ENCODE measurements around the gene NPY. TPM values are rescaled to one million over a fixed set of nuclear protein-coding genes. Genes with fewer than 3 reads are reported as not detected.
"Not testable (repeated sequence)": the region's sequence is repeated elsewhere in the genome, so short reads cannot be mapped to it uniquely, and the experiment has no call there.

NPY gene
- total RNA-seq, 4 donors from 2014 or later: 5.8 to 19.2 (median 11.9) TPM

GRCh38 chr7:24249266-24249665 is 34.7 kb upstream of the NPY start:
- H3K36me3 ChIP-seq: no peaks in the 10 kb centered on the region
- WGBS, 2 donors (ENCODE audit: low coverage in 1 of 2): 67 to 76% methylated on average over 2 to 4 of the region's 7 CpGs
- peaks cover 0 to 20% (median 0%) of the 10 kb centered on the region in 3 donors for H3K9me3 ChIP-seq
- H3K4me1 ChIP-seq: no peaks in the 10 kb centered on the region
- TF ChIP-seq POLR2AphosphoS5 (IDR thresholded peaks at IDR 0.05) (no peak), EP300 (IDR thresholded peaks at IDR 0.05) (no peak), POLR2A (IDR thresholded peaks at IDR 0.05) (no peak), CTCF (IDR thresholded peaks at IDR 0.05) (no peak)
- no peak overlapping the region for H3K27ac ChIP-seq
- no peak overlapping the region for H3K4me3 ChIP-seq
- no peak for ATAC-seq
- no peaks in the 10 kb centered on the region for H3K27me3 ChIP-seq

- Histone ChIP-seq H3K27ac (no peak overlapping the region), H3K4me1 (no peaks in the 10 kb centered on the region), H3K36me3 (no peaks in the 10 kb centered on the region), H3K4me3 (no peak overlapping the region), H3K27me3 (no peaks in the 10 kb centered on the region), H3K9me3 (peaks cover 0 to 20% (median 0%) of the 10 kb centered on the region in 3 donors)
- 17 to 60% methylated on average over 1 to 2 of the region's 2 CpGs for WGBS, 2 donors (ENCODE audit: low coverage in 1 of 2)
- TF ChIP-seq CTCF (IDR thresholded peaks at IDR 0.05) (no peak), EP300 (IDR thresholded peaks at IDR 0.05) (no peak), POLR2AphosphoS5 (IDR thresholded peaks at IDR 0.05) (no peak), POLR2A (IDR thresholded peaks at IDR 0.05) (no peak)
- no peak for ATAC-seq
These were observed 32.4 kb upstream of the NPY start for GRCh38 chr7:24251568-24251967.

GRCh38 chr7:24255139-24255538 is 28.9 kb upstream of the NPY start:
- H3K27ac ChIP-seq: no peak overlapping the region
- WGBS, 2 donors (ENCODE audit: low coverage in 1 of 2): 66 to 85% methylated on average over 6 of the region's 6 CpGs
- H3K4me3 ChIP-seq: no peak overlapping the region
- H3K27me3 ChIP-seq: peaks cover 4% of the 10 kb centered on the region
- ATAC-seq: no peak
- no peaks in the 10 kb centered on the region for H3K4me1 ChIP-seq
- no peaks in the 10 kb centered on the region for H3K36me3 ChIP-seq
- peaks cover 0 to 17% (median 0%) of the 10 kb centered on the region in 3 donors for H3K9me3 ChIP-seq
- TF ChIP-seq EP300 (IDR thresholded peaks at IDR 0.05) (no peak), POLR2AphosphoS5 (IDR thresholded peaks at IDR 0.05) (no peak)

- H3K27ac ChIP-seq, H3K36me3 ChIP-seq, H3K9me3 ChIP-seq, H3K4me3 ChIP-seq, H3K4me1 ChIP-seq, H3K27me3 ChIP-seq, ATAC-seq: not testable (repeated sequence)
- no CpG with 5 or more reads among the region's 1 CpG for WGBS, 2 donors (ENCODE audit: low coverage in 1 of 2)
These were observed 25.7 kb upstream of the NPY start for GRCh38 chr7:24258324-24258723.

GRCh38 chr7:24271938-24272337 is 12.1 kb upstream of the NPY start:
- no peak overlapping the region for H3K4me3 ChIP-seq
- 47 to 52% methylated on average over 4 of the region's 4 CpGs for WGBS, 2 donors (ENCODE audit: low coverage in 1 of 2)
- no peak for TF ChIP-seq POLR2A (IDR thresholded peaks at IDR 0.05)
- TF ChIP-seq EP300 (IDR thresholded peaks at IDR 0.05): no peak
- no peak for TF ChIP-seq CTCF (IDR thresholded peaks at IDR 0.05)
- no peak for TF ChIP-seq POLR2AphosphoS5 (IDR thresholded peaks at IDR 0.05)
- no peak for ATAC-seq
- H3K4me1 ChIP-seq: no peaks in the 10 kb centered on the region
- no peaks in the 10 kb centered on the region for H3K27me3 ChIP-seq
- H3K9me3 ChIP-seq: no peaks in the 10 kb centered on the region
- H3K27ac ChIP-seq: no peak overlapping the region
- no peaks in the 10 kb centered on the region for H3K36me3 ChIP-seq

GRCh38 chr7:24279512-24279911 is 4.5 kb upstream of the NPY start:
- H3K9me3 ChIP-seq: peaks cover 0 to 12% (median 0%) of the 10 kb centered on the region in 3 donors
- H3K27me3 ChIP-seq: peaks cover 38% of the 10 kb centered on the region
- TF ChIP-seq POLR2A (IDR thresholded peaks at IDR 0.05) (no peak), POLR2AphosphoS5 (IDR thresholded peaks at IDR 0.05) (no peak), CTCF (IDR thresholded peaks at IDR 0.05) (no peak), EP300 (IDR thresholded peaks at IDR 0.05) (no peak)
- H3K27ac ChIP-seq: no peak overlapping the region
- no peak overlapping the region for H3K4me3 ChIP-seq
- H3K4me1 ChIP-seq: peaks cover 0 to 12% (median 0%) of the 10 kb centered on the region in 3 donors
- no peaks in the 10 kb centered on the region for H3K36me3 ChIP-seq
- ATAC-seq: no peak

Data from gastroesophageal sphincter (tissue), 4 donors.